BLaER1 treated with 17β-estradiol and CSF1 and Interleukin-3, amounts not matched to agents 10 nM and 100 nM (cell line): ENCODE data around the gene DISC1.

Experiments
- H3K27ac ChIP-seq, 11 experiments: shearing (Covaris generic); formaldehyde crosslinking; 2 replicates each; pipeline ENCODE4 v1.8.1; 2022
- H3K27me3 ChIP-seq, 11 experiments: shearing (Covaris generic); formaldehyde crosslinking; 2 replicates each; pipeline ENCODE4 v1.8.1; 2022
- H3K36me3 ChIP-seq, 11 experiments: shearing (Covaris generic); formaldehyde crosslinking; 2 replicates each; pipeline ENCODE4 v1.8.1; 2022
- H3K4me1 ChIP-seq, 10 experiments: shearing (Covaris generic); formaldehyde crosslinking; 2 replicates each; pipeline ENCODE4 v1.8.1; 2022
- H3K4me2 ChIP-seq, 11 experiments: shearing (Covaris generic); formaldehyde crosslinking; 2 replicates each; pipeline ENCODE4 v1.8.1; 2022
- H3K4me3 ChIP-seq, 10 experiments: shearing (Covaris generic); formaldehyde crosslinking; 2 replicates each; pipeline ENCODE4 v1.8.1; 2022
- H3K9ac ChIP-seq, 11 experiments: shearing (Covaris generic); formaldehyde crosslinking; 2 replicates each; pipeline ENCODE4 v1.8.1; 2022
- H3K9me3 ChIP-seq, 11 experiments: shearing (Covaris generic); formaldehyde crosslinking; replicated peaks in 1 of 11; 2 replicates each; pipeline ENCODE4 v1.8.1; 2022
- H4K20me1 ChIP-seq, 11 experiments: shearing (Covaris generic); formaldehyde crosslinking; 2 replicates each; pipeline ENCODE4 v1.8.1; 2022
- Cebpa-rat ChIP-seq, 11 experiments: shearing (Covaris generic); IDR thresholded peaks; 2 replicates each; pipeline ENCODE4 v1.8.1; 2022

Gene DISC1

DNA sequence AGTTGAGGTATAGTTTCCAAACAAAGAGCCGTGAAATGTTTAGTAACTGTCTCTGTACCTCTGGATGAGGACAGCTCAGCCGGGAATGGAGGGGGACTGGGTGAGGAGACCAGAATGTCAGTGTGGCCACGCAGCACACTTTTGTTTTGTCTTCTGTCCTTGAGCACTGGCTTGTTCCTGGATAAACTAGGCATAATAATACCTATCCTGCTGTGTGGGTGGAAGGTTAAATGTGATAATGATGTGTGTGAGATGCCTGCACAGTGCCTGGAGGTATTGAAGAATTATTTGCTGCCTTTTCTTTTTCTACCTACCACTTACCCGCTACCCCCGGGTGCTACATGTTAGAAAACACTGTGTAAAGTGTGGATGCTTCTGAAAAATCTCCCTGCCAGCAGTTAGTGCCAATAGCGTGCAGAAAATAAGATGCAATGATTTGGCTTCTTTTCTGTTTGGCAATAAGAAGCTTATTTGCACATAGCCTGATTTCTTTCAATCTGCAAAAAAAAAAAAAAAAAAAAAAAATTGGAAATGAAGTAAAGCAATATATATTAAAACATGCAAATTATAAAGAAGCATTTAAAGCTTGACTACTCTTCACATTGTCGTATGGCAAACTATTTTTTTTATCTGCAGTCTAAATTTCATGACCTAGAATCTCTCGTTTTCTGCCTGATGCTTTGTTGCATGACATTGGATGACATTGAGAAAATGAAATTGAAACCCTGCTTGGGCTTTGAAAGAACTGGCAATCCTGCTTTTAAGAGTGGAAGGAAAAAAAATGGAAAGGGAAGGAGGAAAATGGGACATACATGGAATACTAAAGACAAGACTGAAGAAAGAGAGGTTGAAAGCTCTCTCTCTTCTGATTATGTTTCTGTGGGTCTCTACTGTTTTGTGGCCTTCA is 89.5 kb downstream of the DISC1 start:
- no peaks in the 10 kb centered on the region for H3K27me3 ChIP-seq
- no peak overlapping the region for H3K27ac ChIP-seq
- H3K9me3 ChIP-seq: peaks cover 8 to 30% (median 15%) of the 10 kb centered on the region in 11 experiments; a peak in 19 of 22 replicates
- no peaks in the 10 kb centered on the region; a peak in 1 of 22 replicates for H4K20me1 ChIP-seq
- no peak for TF ChIP-seq Cebpa-rat (IDR thresholded peaks at IDR 0.05)
- H3K4me3 ChIP-seq: no peak overlapping the region
- H3K4me2 ChIP-seq: no peak overlapping the region
- H3K36me3 ChIP-seq: peaks cover 0 to 69% (median 17%) of the 10 kb centered on the region in 11 experiments; a peak in 14 of 22 replicates
- H3K9ac ChIP-seq: no peak overlapping the region
- H3K4me1 ChIP-seq: no peaks in the 10 kb centered on the region

DNA sequence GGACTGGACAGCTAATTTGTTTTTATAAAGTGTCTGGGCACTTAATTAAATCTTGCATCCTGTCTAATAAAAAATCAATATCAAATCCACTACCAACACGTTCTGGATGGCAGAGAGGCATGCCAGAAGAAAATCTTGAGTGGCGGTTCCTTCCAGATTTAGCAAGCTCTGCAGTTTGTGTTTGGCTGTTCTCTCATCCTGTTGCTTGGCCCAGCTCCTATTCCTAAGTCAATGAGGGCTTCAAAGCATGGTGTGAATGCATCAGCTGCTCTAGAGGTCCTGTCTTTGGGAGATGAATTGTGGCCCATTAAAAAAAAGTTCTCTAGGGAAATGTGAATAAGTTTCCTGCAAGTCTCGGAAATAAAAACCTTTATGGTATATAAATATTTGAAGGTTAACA is 90.3 kb downstream of the DISC1 start:
- TF ChIP-seq Cebpa-rat (IDR thresholded peaks at IDR 0.05): no peak

DNA sequence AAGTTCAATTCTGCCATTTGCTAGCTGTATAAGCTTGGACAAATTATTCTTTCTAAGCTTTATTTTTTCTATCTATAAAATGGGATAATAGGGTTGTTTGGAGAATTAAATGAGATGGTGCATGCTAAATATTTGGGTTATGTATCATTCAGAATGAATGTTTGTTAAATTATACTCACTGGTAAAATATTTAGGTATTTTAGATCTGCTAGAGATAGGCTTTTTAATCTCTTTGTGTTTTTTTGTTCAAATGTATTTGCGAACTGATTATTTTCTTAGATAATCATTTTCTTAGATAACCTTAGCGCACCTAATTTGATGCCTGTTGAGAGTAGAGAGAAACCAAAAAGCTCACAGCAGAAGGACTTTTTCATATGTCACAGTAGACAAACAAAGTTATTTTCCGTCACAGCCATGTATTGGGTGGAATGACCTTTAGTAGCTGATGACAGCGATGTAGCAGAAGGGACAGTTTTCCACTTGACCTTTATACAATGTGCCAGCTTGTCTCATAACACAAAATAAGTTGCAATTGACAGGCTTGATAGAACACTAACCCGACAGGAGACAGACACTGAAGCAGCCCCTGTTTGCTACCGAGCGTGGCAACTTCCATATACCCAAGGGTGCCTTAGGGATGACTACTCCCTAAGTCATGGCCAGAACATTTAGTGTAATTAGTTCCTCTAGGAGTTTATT is 93.0 kb downstream of the DISC1 start:
- Histone ChIP-seq H3K4me2 (no peak overlapping the region), H3K9me3 (peaks cover 0 to 18% (median 5%) of the 10 kb centered on the region in 11 experiments; a peak in 7 of 22 replicates), H4K20me1 (peaks cover 0 to 7% (median 0%) of the 10 kb centered on the region in 11 experiments; a peak in 2 of 22 replicates), H3K4me1 (peaks cover 22 to 24% (median 23%) of the 10 kb centered on the region in 10 experiments), H3K9ac (no peak overlapping the region), H3K27ac (no peak overlapping the region), H3K4me3 (no peak overlapping the region), H3K36me3 (peaks cover 4 to 61% (median 13%) of the 10 kb centered on the region in 11 experiments; a peak in 14 of 22 replicates), H3K27me3 (no peaks in the 10 kb centered on the region)
- TF ChIP-seq Cebpa-rat (IDR thresholded peaks at IDR 0.05): no peak

More for the DNA sequence above, 90.3 kb downstream of the DISC1 start:
- Histone ChIP-seq H3K9ac (no peak overlapping the region), H3K4me1 (no peaks in the 10 kb centered on the region), H3K36me3 (peaks cover 0 to 69% (median 19%) of the 10 kb centered on the region in 11 experiments; a peak in 15 of 22 replicates), H4K20me1 (no peaks in the 10 kb centered on the region; a peak in 1 of 22 replicates), H3K9me3 (peaks cover 8 to 29% (median 14%) of the 10 kb centered on the region in 11 experiments; a peak in 19 of 22 replicates), H3K27me3 (no peaks in the 10 kb centered on the region), H3K27ac (no peak overlapping the region), H3K4me3 (no peak overlapping the region), H3K4me2 (no peak overlapping the region)

DNA sequence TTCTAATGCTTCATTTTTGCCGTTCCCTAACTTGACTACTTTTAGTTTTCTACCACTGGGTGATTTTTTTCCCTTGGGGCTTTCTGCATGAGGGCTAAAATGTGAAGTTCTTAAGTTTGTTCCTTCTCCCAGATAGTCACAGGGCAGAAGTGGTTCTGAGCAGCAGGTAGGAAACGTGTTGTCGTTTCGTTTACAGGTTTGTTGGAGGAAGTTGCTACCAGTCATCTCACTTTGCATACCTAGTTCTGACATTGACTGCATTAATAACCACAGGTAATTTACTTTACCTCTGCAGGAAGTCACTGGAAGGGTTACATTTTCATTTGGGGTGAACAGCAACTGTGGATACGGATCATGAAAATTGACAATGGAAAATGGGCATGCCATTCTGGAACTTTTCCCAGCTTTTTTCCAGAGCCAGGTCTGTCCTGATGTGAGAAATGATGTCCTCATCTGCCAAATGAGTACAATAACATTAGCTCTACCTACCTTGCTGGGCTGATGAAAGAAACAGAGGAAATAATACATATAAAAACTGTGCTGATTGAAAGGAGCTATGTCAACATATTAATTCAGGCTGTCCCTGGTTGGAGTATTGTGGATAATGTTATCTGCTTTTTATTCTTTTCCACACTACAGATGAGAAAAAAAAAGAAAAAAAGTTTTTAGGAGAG is 94.2 kb downstream of the DISC1 start:
- H3K9ac ChIP-seq: no peak overlapping the region
- no peak overlapping the region for H3K4me2 ChIP-seq
- H4K20me1 ChIP-seq: peaks cover 0 to 8% (median 0%) of the 10 kb centered on the region in 11 experiments; a peak in 2 of 22 replicates
- H3K9me3 ChIP-seq: peaks cover 0 to 18% (median 5%) of the 10 kb centered on the region in 11 experiments; a peak in 7 of 22 replicates
- peaks cover 33 to 35% (median 34%) of the 10 kb centered on the region in 10 experiments for H3K4me1 ChIP-seq
- H3K36me3 ChIP-seq: peaks cover 4 to 53% (median 13%) of the 10 kb centered on the region in 11 experiments; a peak in 14 of 22 replicates
- no peak overlapping the region for H3K27ac ChIP-seq
- TF ChIP-seq Cebpa-rat (IDR thresholded peaks at IDR 0.05): no peak
- no peak overlapping the region for H3K4me3 ChIP-seq
- H3K27me3 ChIP-seq: no peaks in the 10 kb centered on the region

DNA sequence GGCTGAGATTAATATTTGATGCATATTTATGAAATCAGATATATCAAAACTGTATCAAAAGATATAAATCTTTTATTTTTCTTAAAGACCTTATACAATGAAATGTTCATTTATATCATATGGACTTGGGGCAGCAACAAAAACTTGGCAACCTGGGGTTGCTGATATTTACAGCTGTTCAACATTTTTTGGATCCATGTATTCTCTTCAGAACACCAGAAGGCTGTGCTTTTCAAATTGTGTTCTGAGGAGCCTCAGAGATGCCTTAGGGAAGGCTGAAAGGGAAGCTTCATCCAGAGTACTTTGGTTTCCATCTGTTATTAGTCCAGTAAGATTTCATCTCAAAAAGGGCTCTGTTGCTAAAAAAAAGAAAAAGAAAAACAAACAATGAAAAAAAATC is 94.8 kb downstream of the DISC1 start:
- H3K4me1 ChIP-seq: peaks cover 39 to 42% (median 41%) of the 10 kb centered on the region in 10 experiments
- H3K9ac ChIP-seq: no peak overlapping the region
- H3K36me3 ChIP-seq: peaks cover 4 to 51% (median 13%) of the 10 kb centered on the region in 11 experiments; a peak in 14 of 22 replicates
- no peak overlapping the region for H3K4me3 ChIP-seq
- no peak for TF ChIP-seq Cebpa-rat (IDR thresholded peaks at IDR 0.05)
- peaks cover 0 to 18% (median 5%) of the 10 kb centered on the region in 11 experiments; a peak in 7 of 22 replicates for H3K9me3 ChIP-seq
- H4K20me1 ChIP-seq: peaks cover 0 to 8% (median 0%) of the 10 kb centered on the region in 11 experiments; a peak in 1 of 22 replicates
- H3K27me3 ChIP-seq: no peaks in the 10 kb centered on the region
- H3K4me2 ChIP-seq: no peak overlapping the region
- no peak overlapping the region for H3K27ac ChIP-seq

DNA sequence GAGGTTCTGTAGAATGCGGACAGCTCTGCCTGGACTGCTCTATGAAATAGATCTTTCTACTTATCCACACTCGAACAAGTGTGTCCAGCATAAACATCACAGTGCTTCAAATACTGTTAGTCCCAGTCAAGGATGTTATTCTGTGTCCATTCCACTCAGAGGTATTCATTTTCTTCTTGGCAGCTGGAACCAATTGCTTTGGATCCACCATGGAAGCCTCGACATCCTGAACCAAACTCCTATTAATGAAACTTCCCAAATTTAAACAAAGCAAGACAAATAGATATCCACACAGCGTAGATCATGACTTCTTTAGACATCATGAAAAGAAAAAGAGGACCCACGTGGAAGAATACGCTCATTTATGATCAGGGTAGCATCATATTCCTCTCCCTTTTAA is 95.8 kb downstream of the DISC1 start:
- H3K9me3 ChIP-seq: peaks cover 0 to 18% (median 5%) of the 10 kb centered on the region in 11 experiments; a peak in 7 of 22 replicates
- H3K9ac ChIP-seq: no peak overlapping the region
- no peak overlapping the region for H3K4me3 ChIP-seq
- H3K27ac ChIP-seq: no peak overlapping the region
- peak overlapping the region in 9 of 11 experiments; percentile 49 to 86 (median 73); a peak in 12 of 22 replicates for H3K4me2 ChIP-seq
- peaks cover 0 to 8% (median 0%) of the 10 kb centered on the region in 11 experiments; a peak in 1 of 22 replicates for H4K20me1 ChIP-seq
- no peaks in the 10 kb centered on the region for H3K27me3 ChIP-seq
- peaks cover 4 to 44% (median 13%) of the 10 kb centered on the region in 11 experiments; a peak in 14 of 22 replicates for H3K36me3 ChIP-seq
- H3K4me1 ChIP-seq: peaks cover 44 to 48% (median 45%) of the 10 kb centered on the region in 10 experiments
- no peak for TF ChIP-seq Cebpa-rat (IDR thresholded peaks at IDR 0.05)

DNA sequence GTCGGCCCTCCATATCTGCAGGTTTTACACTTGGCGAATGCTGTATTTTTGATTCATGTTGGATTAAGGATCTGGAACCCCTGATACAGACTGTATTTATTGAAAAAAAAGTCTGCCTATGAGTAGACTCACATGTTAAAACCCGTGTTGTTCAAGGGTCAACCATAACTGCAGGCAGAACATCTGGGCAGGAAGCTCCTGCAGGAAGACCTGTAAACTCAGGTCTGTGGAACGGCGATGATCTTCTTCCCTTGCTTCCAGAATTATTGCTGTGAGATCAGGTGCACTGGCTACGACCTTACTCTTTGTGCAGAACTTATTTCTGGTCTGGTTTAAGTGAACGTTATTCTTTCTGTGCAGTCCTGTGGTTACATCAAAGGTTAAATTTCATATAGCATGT is 96.6 kb downstream of the DISC1 start:
- H3K4me3 ChIP-seq: no peak overlapping the region
- peaks cover 0 to 18% (median 5%) of the 10 kb centered on the region in 11 experiments; a peak in 8 of 22 replicates for H3K9me3 ChIP-seq
- peaks cover 0 to 8% (median 0%) of the 10 kb centered on the region in 11 experiments; a peak in 1 of 22 replicates for H4K20me1 ChIP-seq
- H3K4me1 ChIP-seq: peaks cover 44 to 48% (median 45%) of the 10 kb centered on the region in 10 experiments
- TF ChIP-seq Cebpa-rat (IDR thresholded peaks at IDR 0.05): no peak
- no peak overlapping the region for H3K27ac ChIP-seq
- H3K9ac ChIP-seq: no peak overlapping the region
- H3K27me3 ChIP-seq: no peaks in the 10 kb centered on the region
- peaks cover 4 to 45% (median 13%) of the 10 kb centered on the region in 11 experiments; a peak in 14 of 22 replicates for H3K36me3 ChIP-seq
- peak overlapping the region; percentile 49 to 86 (median 77) for H3K4me2 ChIP-seq

DNA sequence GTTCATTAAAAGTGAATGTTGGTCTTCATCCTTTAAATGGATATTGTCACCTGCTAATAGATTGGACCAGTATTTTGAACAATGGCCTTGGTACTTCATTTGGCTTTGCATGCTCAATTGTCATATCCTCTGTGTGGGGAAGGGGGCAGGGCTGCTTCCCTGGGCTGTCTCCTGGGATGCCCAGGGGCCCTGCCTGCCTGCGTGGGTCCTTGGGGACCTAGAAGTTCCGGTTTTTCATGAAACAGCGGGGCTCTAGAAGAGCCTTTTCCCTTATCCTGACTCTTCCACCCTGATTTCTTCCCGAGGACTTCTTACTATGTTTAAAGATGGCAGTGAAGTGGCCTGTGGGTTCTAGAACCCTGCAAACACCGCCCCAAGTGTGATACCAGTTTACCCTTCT is 97.5 kb downstream of the DISC1 start:
- Histone ChIP-seq H3K4me1 (peaks cover 44 to 48% (median 45%) of the 10 kb centered on the region in 10 experiments), H4K20me1 (peaks cover 0 to 8% (median 0%) of the 10 kb centered on the region in 11 experiments; a peak in 1 of 22 replicates), H3K36me3 (peaks cover 4 to 49% (median 13%) of the 10 kb centered on the region in 11 experiments; a peak in 14 of 22 replicates), H3K9me3 (peaks cover 0 to 24% (median 9%) of the 10 kb centered on the region in 11 experiments; a peak in 8 of 22 replicates), H3K9ac (0 out of 22 replicates have a peak overlapping the region, but pooled peaks of 1 of the 11 experiments have one; percentile 2), H3K27ac (peak overlapping the region in 8 of 11 experiments; percentile 21 to 47 (median 32); a peak in 11 of 22 replicates), H3K4me3 (no peak overlapping the region), H3K27me3 (no peaks in the 10 kb centered on the region), H3K4me2 (peak overlapping the region; percentile 49 to 86 (median 77))
- TF ChIP-seq Cebpa-rat (IDR thresholded peaks at IDR 0.05): no peak
